Measurements from ENCODE around the gene TRABD2B. TPM values are rescaled to one million over a fixed set of nuclear protein-coding genes. Genes with fewer than 3 reads are reported as not detected.

The TRABD2B gene
- total and polyA plus RNA-seq, 2 of the 4 experiments (the other 2 are of a cell fraction): not detected

GRCh38 chr1:47919113-47919833, 77.9 kb downstream of the TRABD2B start:
- in situ Hi-C loops (cut with MboI; ENCODE audit: low sequenced_read_pairs) (no loop called here), intact Hi-C loops (cut with micrococcal nuclease) (no loop called here), dilution Hi-C loops (cut with HindIII; ENCODE audit: low sequenced_read_pairs, unreplicated experiment) (no loop called here)
- CTCF ChIA-PET: no interaction called here
- H3K27me3 ChIP-seq (ENCODE audit: control insufficient read depth, insufficient read depth, low read length): no peaks in the 10 kb centered on the region
- no peak for DNase-seq
- H3K4ac ChIP-seq (ENCODE audit: low read depth, low read length): no peak overlapping the region
- H3K4me1 ChIP-seq (ENCODE audit: control insufficient read depth, insufficient read depth, low read length): no peaks in the 10 kb centered on the region
- H3K9me1 ChIP-seq (ENCODE audit: insufficient read depth, low read length): no peaks in the 10 kb centered on the region
- no TSS peak for BruUV-seq (replicated peaks)
- H3K9ac ChIP-seq (ENCODE audit: low read depth, low read length): no peak overlapping the region
- POLR2A ChIA-PET (ENCODE audit: unreplicated experiment): no interaction called here
- H3K4me2 ChIP-seq (ENCODE audit: low read depth, low read length): no peak overlapping the region
- H3K79me1 ChIP-seq (ENCODE audit: low read depth in 1 of 2, low read length in 2 of 2): no peaks in the 10 kb centered on the region
- H3K14ac ChIP-seq (replicated peaks; ENCODE audit: low read depth, low read length): no peak overlapping the region
- no peaks in the 10 kb centered on the region for H3K36me3 ChIP-seq (ENCODE audit: control insufficient read depth, insufficient read depth, low read length)
- WGBS, 2 experiments (ENCODE audit: extremely low coverage in 2 of 2, insufficient read length in 1 of 2): 40% methylated on average over 1 of the region's 3 CpGs; no CpG with 5 or more reads in 1 of the 2 experiments
- H2BK15ac ChIP-seq (ENCODE audit: low read depth, low read length): no peak overlapping the region
- no peak overlapping the region for H2AK5ac ChIP-seq (ENCODE audit: low read depth, low read length)
- no peak overlapping the region for H2BK20ac ChIP-seq (ENCODE audit: low read depth, low read length)
- no peak overlapping the region for H2BK120ac ChIP-seq (ENCODE audit: low read depth, low read length)
- no peak overlapping the region for H2BK5ac ChIP-seq (ENCODE audit: low read depth, low read length, poor library complexity, severe bottlenecking)
- H3K56ac ChIP-seq (ENCODE audit: extremely low read depth, insufficient read depth, low read length): no peak overlapping the region
- no peak overlapping the region for H3K18ac ChIP-seq (ENCODE audit: low read depth, low read length)
- H3K4me3 ChIP-seq (ENCODE audit: insufficient read depth, low read depth, low read length): no peak overlapping the region
- no peaks in the 10 kb centered on the region for H4K20me1 ChIP-seq (ENCODE audit: insufficient read depth, low read length)
- no peak overlapping the region for H2AK9ac ChIP-seq (replicated peaks; ENCODE audit: low read depth, low read length, poor library complexity)
- H3K9me3 ChIP-seq (ENCODE audit: control insufficient read depth, insufficient read depth, low read length): no peaks in the 10 kb centered on the region
- H3K23ac ChIP-seq (ENCODE audit: low read depth, low read length): no peak overlapping the region
- no peak overlapping the region for H3K27ac ChIP-seq (ENCODE audit: insufficient read depth, low read length)
- H2AFZ ChIP-seq (replicated peaks; ENCODE audit: low read length, poor library complexity): no peak overlapping the region
- TF ChIP-seq NFE2L2 (IDR thresholded peaks at IDR 0.05; ENCODE audit: low read depth, low read length): no peak
- no peak for TF ChIP-seq MXI1 (IDR thresholded peaks at IDR 0.05; ENCODE audit: borderline replicate concordance, low read depth, low read length)
- TF ChIP-seq, protein P1, sequence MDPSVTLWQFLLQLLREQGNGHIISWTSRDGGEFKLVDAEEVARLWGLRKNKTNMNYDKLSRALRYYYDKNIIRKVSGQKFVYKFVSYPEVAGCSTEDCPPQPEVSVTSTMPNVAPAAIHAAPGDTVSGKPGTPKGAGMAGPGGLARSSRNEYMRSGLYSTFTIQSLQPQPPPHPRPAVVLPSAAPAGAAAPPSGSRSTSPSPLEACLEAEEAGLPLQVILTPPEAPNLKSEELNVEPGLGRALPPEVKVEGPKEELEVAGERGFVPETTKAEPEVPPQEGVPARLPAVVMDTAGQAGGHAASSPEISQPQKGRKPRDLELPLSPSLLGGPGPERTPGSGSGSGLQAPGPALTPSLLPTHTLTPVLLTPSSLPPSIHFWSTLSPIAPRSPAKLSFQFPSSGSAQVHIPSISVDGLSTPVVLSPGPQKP (IDR thresholded peaks at IDR 0.05; ENCODE audit: borderline replicate concordance, low read depth, low read length): no peak
- TF ChIP-seq MAZ (IDR thresholded peaks at IDR 0.05; ENCODE audit: borderline replicate concordance, low read depth, low read length): no peak
- TF ChIP-seq FOS (IDR thresholded peaks at IDR 0.05; ENCODE audit: low read depth, low read length): no peak
- no peak overlapping the region for H4K5ac ChIP-seq (ENCODE audit: low read depth, low read length)
- no peak for ATAC-seq (ENCODE audit: low read depth)
- no peak overlapping the region for H4K91ac ChIP-seq (ENCODE audit: insufficient read depth, low read depth, low read length)
- H4K8ac ChIP-seq (ENCODE audit: low read depth in 2 of 2, low read length in 2 of 2): no peak overlapping the region
